K562 (cell line): Measurements from ENCODE around the gene HGS. TPM values are rescaled to one million over a fixed set of nuclear protein-coding genes. Genes with fewer than 3 reads are reported as not detected.

Experiments used
- ATF6 ChIP-seq: sonication (generic); formaldehyde crosslinking; IDR thresholded peaks from 2 replicates; pipeline ENCODE4 v1.4.0; 2020; ENCODE audit warnings: mild to moderate bottlenecking, missing genetic modification reagents
- BRF1 ChIP-seq: IDR thresholded peaks from 3 replicates; pipeline ENCODE4 v1.6.1; 2011; ENCODE audit warnings: borderline replicate concordance, mild to moderate bottlenecking; ENCODE audit not compliant: insufficient read length; ENCODE audit errors: extremely low read depth
- C11orf30 ChIP-seq: fragments of 450-650 bp; IDR thresholded peaks from 2 replicates; pipeline ENCODE4 v1.6.1; 2016; ENCODE audit warnings: low read depth, mild to moderate bottlenecking
- CCAR2 ChIP-seq: fragments of 200-400 bp; formaldehyde crosslinking; IDR thresholded peaks from 2 replicates; pipeline ENCODE4 v1.6.1; 2017; ENCODE audit warnings: mild to moderate bottlenecking, low read depth, low read length
- DMBX1 ChIP-seq: fragments of 250-450 bp; sonication (Bioruptor Pico); IDR thresholded peaks from 2 replicates; pipeline ENCODE4 v1.8.0; 2022; ENCODE audit warnings: inconsistent platforms, mild to moderate bottlenecking, moderate library complexity, borderline replicate concordance
- ELF4 ChIP-seq: fragments of 450-650 bp; formaldehyde crosslinking; IDR thresholded peaks from 2 replicates; pipeline ENCODE4 v1.4.0; 2022; ENCODE audit warnings: missing genetic modification characterization
- NFATC3 ChIP-seq: fragments of 450-650 bp; IDR thresholded peaks from 2 replicates; pipeline ENCODE4 v1.6.1; 2017; ENCODE audit warnings: mild to moderate bottlenecking
- NFRKB ChIP-seq: fragments of 450-650 bp; IDR thresholded peaks from 2 replicates; pipeline ENCODE4 v1.6.1; 2016; ENCODE audit warnings: low read depth
- PHF8 ChIP-seq: fragments of 200-600 bp; sonication (generic); IDR thresholded peaks from 2 replicates; pipeline ENCODE4 v1.6.1; 2012; ENCODE audit warnings: mixed run types, mild to moderate bottlenecking, inconsistent platforms, low read length, moderate library complexity, borderline replicate concordance
- POLR2G ChIP-seq: fragments of 200-400 bp; formaldehyde crosslinking; IDR thresholded peaks from 2 replicates; pipeline ENCODE4 v1.6.1; 2017; ENCODE audit warnings: low read depth, mild to moderate bottlenecking, antibody characterized with exemption, low read length, moderate library complexity
- PREB ChIP-seq: sonication (generic); formaldehyde crosslinking; IDR thresholded peaks from 2 replicates; pipeline ENCODE4 v1.8.1; 2023; ENCODE audit warnings: mild to moderate bottlenecking, missing genetic modification reagents
- PRPF4 ChIP-seq: fragments of 200-400 bp; formaldehyde crosslinking; IDR thresholded peaks from one replicate; pipeline ENCODE4 v1.6.1; 2017; ENCODE audit warnings: low read length, low read depth, mild to moderate bottlenecking; ENCODE audit not compliant: insufficient read depth, poor library complexity, severe bottlenecking
- RCOR1 ChIP-seq, 2 experiments: IDR thresholded peaks; 2 replicates each; pipeline ENCODE4 v1.6.1; 2012; ENCODE audit warnings: low read depth in 2 of 2, low read length in 2 of 2, borderline replicate concordance in 1 of 2, improper control_type of control experiment in 1 of 2
- SAFB2 ChIP-seq: fragments of 200-400 bp; formaldehyde crosslinking; IDR thresholded peaks from 2 replicates; pipeline ENCODE4 v1.6.1; 2018; ENCODE audit warnings: borderline replicate concordance, low read length, low read depth, moderate library complexity; ENCODE audit not compliant: severe bottlenecking
- SMARCA5 ChIP-seq: fragments of 450-650 bp; IDR thresholded peaks from 2 replicates; pipeline ENCODE4 v1.6.1; 2016
- SMARCB1 ChIP-seq: IDR thresholded peaks from 2 replicates; pipeline ENCODE4 v1.6.1; 2011; ENCODE audit warnings: improper control_type of control experiment, low read depth; ENCODE audit not compliant: insufficient read length
- SP2 ChIP-seq: IDR thresholded peaks from 2 replicates; pipeline ENCODE4 v1.6.1; 2011; ENCODE audit warnings: mild to moderate bottlenecking, low read depth, low read length, moderate library complexity; ENCODE audit not compliant: poor library complexity, severe bottlenecking; ENCODE audit errors: extremely low read depth
- TCFL5 ChIP-seq: fragments of 250-450 bp; sonication (Bioruptor Pico); conservative IDR thresholded peaks from 2 replicates; pipeline ENCODE4 v1.6.1; 2021; ENCODE audit warnings: mild to moderate bottlenecking, moderate library complexity, matching md5 sums
- U2AF2 ChIP-seq: fragments of 200-400 bp; formaldehyde crosslinking; optimal IDR thresholded peaks from 2 replicates; pipeline ENCODE3; 2017; ENCODE audit warnings: low read depth, mild to moderate bottlenecking, low read length
- polyA plus RNA-seq, 8 experiments: library from polyadenylated mRNA; depleted of rRNA in 4 of 8; stranded (reverse) in 5 of 8; unstranded in 3 of 8; fragments of >200 nt; fragmentation: Nextera tagmentation in 2 of 8; fragmentation: Illumina TruSeq in 1 of 8; extraction: Ambion mirVana in 2 of 8; extraction: Trizol in 1 of 8; gene quantifications; 2 replicates each; pipeline versions ENCODE4 v1.2.1 to v1.2.3, GENCODE V29; 2011 to 2014; ENCODE audit warnings: inconsistent platforms in 1 of 8, missing spikeins in 1 of 8
- total RNA-seq, 7 experiments: library from RNA; depleted of rRNA in 6 of 7; stranded (reverse); fragments of >200 nt in 6 of 7; fragmentation: Illumina TruSeq in 2 of 7; extraction: Trizol in 2 of 7; gene quantifications; 2 replicates each; pipeline versions ENCODE4 v1.2.1 to v1.2.3, GENCODE V29; 2011 to 2021; ENCODE audit warnings: low replicate concordance in 1 of 7
- TF ChIP-seq, protein P1 (sequence below): sonication (generic); IDR thresholded peaks from 2 replicates; pipeline ENCODE4 v1.6.1; 2016
- TF ChIP-seq, protein P2 (sequence below), 2 experiments: IDR thresholded peaks; 2 replicates each; pipeline ENCODE4 v1.6.1; 2011; ENCODE audit warnings: borderline replicate concordance in 1 of 2, control low read depth in 1 of 2, low read depth in 1 of 2, low read length in 1 of 2, mild to moderate bottlenecking in 1 of 2, mixed read lengths in 1 of 2, moderate library complexity in 1 of 2; ENCODE audit not compliant: insufficient read depth in 1 of 2, insufficient read length in 1 of 2, poor library complexity in 1 of 2, severe bottlenecking in 1 of 2; ENCODE audit errors: extremely low read depth in 1 of 2

Gene HGS
- total and polyA plus RNA-seq, 9 of the 15 experiments (the other 6 are each of a cell fraction or from before 2014, with no cell fraction given) = 3.9 to 176 (median 77.1) TPM

DNA sequence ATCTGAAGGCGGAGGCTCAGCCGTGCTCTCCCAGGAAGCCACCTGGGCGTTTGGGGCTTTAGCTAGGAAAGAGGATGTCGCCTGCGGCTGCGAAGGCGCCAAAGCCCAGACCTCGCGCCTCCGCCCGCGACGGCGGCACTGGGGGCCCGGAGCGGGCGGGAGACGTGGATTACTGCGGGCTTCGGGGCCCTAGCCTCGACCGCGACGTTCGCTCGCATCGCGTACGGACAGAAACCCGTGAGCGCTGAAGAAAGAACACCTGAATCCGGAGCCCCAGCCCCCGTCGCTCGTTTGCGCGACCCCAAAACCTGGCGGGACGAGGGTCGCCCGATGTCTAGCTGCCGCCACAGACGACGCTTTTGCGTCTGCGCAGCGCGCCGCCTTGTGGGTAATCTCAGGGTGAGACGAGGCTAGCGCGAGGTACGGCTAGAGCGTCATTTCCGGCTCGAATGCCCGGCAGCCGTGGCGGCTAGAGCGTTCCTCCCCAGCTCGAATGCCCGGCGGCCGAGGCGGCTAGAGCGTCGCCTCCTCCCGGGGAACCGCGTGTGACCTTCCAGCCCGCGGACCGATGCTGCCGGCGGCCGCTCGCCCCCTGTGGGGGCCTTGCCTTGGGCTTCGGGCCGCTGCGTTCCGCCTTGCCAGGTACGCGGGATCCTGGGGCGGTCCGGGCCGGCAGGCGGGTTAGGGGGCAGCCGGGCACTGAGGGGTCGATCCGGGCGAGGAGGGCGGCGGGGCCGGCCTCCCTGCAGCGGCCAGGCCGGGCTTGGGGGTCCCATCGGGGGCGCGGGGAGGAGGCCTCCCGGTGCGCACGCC lies 19.3 kb downstream of the HGS start, which contains the start of gene MRPL12 (continued):
- no peak for TF ChIP-seq PREB (CRISPR knock-in tag)
- no peak for TF ChIP-seq SMARCA5
- TF ChIP-seq, protein P1, sequence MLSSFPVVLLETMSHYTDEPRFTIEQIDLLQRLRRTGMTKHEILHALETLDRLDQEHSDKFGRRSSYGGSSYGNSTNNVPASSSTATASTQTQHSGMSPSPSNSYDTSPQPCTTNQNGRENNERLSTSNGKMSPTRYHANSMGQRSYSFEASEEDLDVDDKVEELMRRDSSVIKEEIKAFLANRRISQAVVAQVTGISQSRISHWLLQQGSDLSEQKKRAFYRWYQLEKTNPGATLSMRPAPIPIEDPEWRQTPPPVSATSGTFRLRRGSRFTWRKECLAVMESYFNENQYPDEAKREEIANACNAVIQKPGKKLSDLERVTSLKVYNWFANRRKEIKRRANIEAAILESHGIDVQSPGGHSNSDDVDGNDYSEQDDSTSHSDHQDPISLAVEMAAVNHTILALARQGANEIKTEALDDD = no peak
- TF ChIP-seq CCAR2 = no peak
- no peak for TF ChIP-seq TCFL5 (CRISPR knock-in tag)
- peak; percentile 87 for TF ChIP-seq PHF8
- TF ChIP-seq ATF6 (CRISPR knock-in tag) = 0 out of 2 replicates have a peak, but pooled peaks have one; percentile 18
- TF ChIP-seq POLR2G = peak; percentile 97
- no peak for TF ChIP-seq DMBX1 (CRISPR knock-in tag)
- TF ChIP-seq SP2 = peak; percentile 98
- no peak for TF ChIP-seq NFATC3
- no peak for TF ChIP-seq BRF1
- TF ChIP-seq, protein P2, sequence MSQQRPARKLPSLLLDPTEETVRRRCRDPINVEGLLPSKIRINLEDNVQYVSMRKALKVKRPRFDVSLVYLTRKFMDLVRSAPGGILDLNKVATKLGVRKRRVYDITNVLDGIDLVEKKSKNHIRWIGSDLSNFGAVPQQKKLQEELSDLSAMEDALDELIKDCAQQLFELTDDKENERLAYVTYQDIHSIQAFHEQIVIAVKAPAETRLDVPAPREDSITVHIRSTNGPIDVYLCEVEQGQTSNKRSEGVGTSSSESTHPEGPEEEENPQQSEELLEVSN (IDR thresholded peaks at IDR 0.05; ENCODE audit: borderline replicate concordance in 1 of 2, extremely low read depth in 1 of 2, insufficient read depth in 1 of 2, insufficient read length in 1 of 2, low read depth in 1 of 2, low read length in 1 of 2, poor library complexity in 1 of 2, severe bottlenecking in 1 of 2) = peak; percentile 69 to 95
- TF ChIP-seq SAFB2 = no peak
- TF ChIP-seq C11orf30 = peak; percentile 93
- no peak for TF ChIP-seq NFRKB
- peak; percentile 76 for TF ChIP-seq PRPF4
- no peak for TF ChIP-seq ELF4
- TF ChIP-seq RCOR1 (IDR thresholded peaks at IDR 0.05; ENCODE audit: borderline replicate concordance in 1 of 2, low read depth in 2 of 2, low read length in 2 of 2) = no peak
- TF ChIP-seq U2AF2 = no peak
- no peak for TF ChIP-seq SMARCB1
